Endothelial cell of umbilical vein (primary cell): Measurements from ENCODE around the gene SHC4.

ENCODE experiments used
- CTCF ChIP-seq, 2 donors: IDR thresholded peaks; 1 replicate in 1 of 2; 2 replicates in 1 of 2; pipeline ENCODE4 v1.5.1; 2011; ENCODE audit warnings: low read length in 2 of 2, mild to moderate bottlenecking in 2 of 2, moderate library complexity in 2 of 2, control low read depth in 1 of 2, inconsistent platforms in 1 of 2, low read depth in 1 of 2; ENCODE audit not compliant: insufficient read depth in 1 of 2; ENCODE audit errors: extremely low read depth in 1 of 2
- EZH2 ChIP-seq: IDR thresholded peaks from 2 replicates; pipeline ENCODE4 v1.6.1; 2012; ENCODE audit warnings: borderline replicate concordance, low read depth, mild to moderate bottlenecking, moderate library complexity, low read length, inconsistent platforms; ENCODE audit not compliant: severe bottlenecking
- FOS ChIP-seq: IDR thresholded peaks from 2 replicates; pipeline ENCODE4 v1.6.1; 2011; ENCODE audit warnings: mild to moderate bottlenecking, low read length, moderate library complexity, borderline replicate concordance; ENCODE audit not compliant: insufficient read depth
- MAX ChIP-seq: IDR thresholded peaks from 2 replicates; pipeline ENCODE4 v1.6.1; 2011; ENCODE audit not compliant: insufficient read depth, insufficient read length
- POLR2A ChIP-seq: IDR thresholded peaks from 2 replicates; pipeline ENCODE4 v1.6.1; 2012; ENCODE audit warnings: low read depth, mild to moderate bottlenecking, control low read depth, low read length
- POLR2AphosphoS5 ChIP-seq: IDR thresholded peaks from 2 replicates; pipeline ENCODE4 v1.6.1; 2012; ENCODE audit warnings: low read depth, mild to moderate bottlenecking, control low read depth, low read length, moderate library complexity; ENCODE audit not compliant: insufficient read depth

- TF ChIP-seq CTCF (IDR thresholded peaks at IDR 0.05; ENCODE audit: extremely low read depth in 1 of 2, insufficient read depth in 1 of 2, low read depth in 1 of 2, low read length in 2 of 2) (no peak), EZH2 (no peak), POLR2AphosphoS5 (no peak), MAX (no peak), POLR2A (no peak), FOS (no peak)
Measured at GRCh38 chr15:48955967-48956366, 7.8 kb downstream of the SHC4 start.
